ENCODE results near the gene LRTM2.
"Not testable (repeated sequence)": the region's sequence is repeated elsewhere in the genome, so short reads cannot be mapped to it uniquely, and the experiment has no call there.

LRTM2 gene

GRCh38 chr12:1812650-1813302, 7.6 kb upstream of the LRTM2 start:
- no peak for DNase-seq

- DNase-seq, result no peak
Observed at GRCh38 chr12:1814266-1814665, 6.1 kb upstream of the LRTM2 start.

- no peak for DNase-seq
Observed at GRCh38 chr12:1815108-1815507, 5.3 kb upstream of the LRTM2 start.

- DNase-seq, result no peak
Observed at GRCh38 chr12:1815814-1816729, 4.3 kb upstream of the LRTM2 start.

GRCh38 chr12:1816730-1817348, 3.5 kb upstream of the LRTM2 start:
- no peak for DNase-seq

- DNase-seq, result not testable (repeated sequence)
Observed at GRCh38 chr12:1817928-1818327, 2.4 kb upstream of the LRTM2 start.

- DNase-seq, result no peak
Observed at GRCh38 chr12:1819050-1819449, 1.3 kb upstream of the LRTM2 start.

- DNase-seq, result no peak
Observed at GRCh38 chr12:1819571-1819970, 794 bp upstream of the LRTM2 start.

- DNase-seq, result no peak
Observed at GRCh38 chr12:1820896-1821291, 529 bp downstream of the LRTM2 start.

GRCh38 chr12:1821805-1822204, 1.4 kb downstream of the LRTM2 start:
- no peak for DNase-seq

- no peak for DNase-seq
Observed at GRCh38 chr12:1822699-1823098, 2.3 kb downstream of the LRTM2 start.

- DNase-seq, result no peak
Observed at GRCh38 chr12:1823237-1823636, 2.9 kb downstream of the LRTM2 start.

GRCh38 chr12:1825382-1826102, 5.2 kb downstream of the LRTM2 start:
- no peak for DNase-seq

- no peak for DNase-seq
Observed at GRCh38 chr12:1826401-1826800, 6.0 kb downstream of the LRTM2 start.

GRCh38 chr12:1826867-1827705, 6.7 kb downstream of the LRTM2 start:
- no peak for DNase-seq

GRCh38 chr12:1827826-1828805, 7.8 kb downstream of the LRTM2 start:
- no peak for DNase-seq

- no peak for DNase-seq
Observed at GRCh38 chr12:1828856-1829255, 8.5 kb downstream of the LRTM2 start.

- DNase-seq, result no peak
Observed at GRCh38 chr12:1829306-1829900, 9.0 kb downstream of the LRTM2 start.

- no peak for DNase-seq
Observed at GRCh38 chr12:1830401-1830845, 10.1 kb downstream of the LRTM2 start.
